ENCODE measurements around the gene CFTR.

The CFTR gene

DNA sequence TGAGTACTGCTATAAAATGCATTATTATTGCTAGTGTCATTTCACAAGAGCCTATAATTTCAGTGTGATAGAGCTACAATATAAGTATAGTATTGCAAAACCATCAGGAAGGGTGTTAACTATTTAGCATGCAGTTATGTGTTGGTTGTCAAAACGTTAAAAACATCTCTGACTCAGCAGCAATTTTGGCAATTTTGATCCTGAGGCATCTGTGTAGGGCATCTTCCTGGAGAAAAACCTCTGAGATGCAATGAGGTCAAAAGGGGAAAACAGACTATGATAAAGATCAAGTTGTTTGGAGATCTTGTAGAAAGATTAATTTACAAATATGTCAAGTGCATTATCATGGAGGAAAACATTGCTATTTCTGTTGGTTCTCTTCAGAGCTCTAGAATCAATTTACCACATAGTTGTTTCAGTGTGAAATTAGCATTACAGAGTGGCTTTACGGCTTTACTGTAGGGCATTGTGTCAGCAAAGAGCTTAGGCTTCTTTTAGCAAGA lies 5.3 kb downstream of the CFTR start:
- DNase-seq, result no peak
- no peak overlapping the region for H3K27ac ChIP-seq
- peaks cover 0 to 5% of the 10 kb centered on the region in 2 donors for H3K27me3 ChIP-seq
- no peaks in the 10 kb centered on the region for H3K9me3 ChIP-seq
- peaks cover 0 to 2% (median 0%) of the 10 kb centered on the region in 4 donors for H3K4me1 ChIP-seq
- TF ChIP-seq CTCF (IDR thresholded peaks at IDR 0.05), result no peak
- no peaks in the 10 kb centered on the region for H3K36me3 ChIP-seq
- no peak overlapping the region for H3K4me3 ChIP-seq
- intact Hi-C loops (cut with DNase I; ENCODE audit: low total_unique reads), result no loop called here

- Histone ChIP-seq H3K27ac (no peak overlapping the region), H3K4me1 (no peaks in the 10 kb centered on the region), H3K36me3 (no peaks in the 10 kb centered on the region), H3K27me3 (peaks cover 0 to 5% of the 10 kb centered on the region in 2 donors), H3K9me3 (no peaks in the 10 kb centered on the region), H3K4me3 (no peak overlapping the region)
- DNase-seq, result no peak
- no peak for TF ChIP-seq CTCF (IDR thresholded peaks at IDR 0.05)
- intact Hi-C loops (cut with DNase I; ENCODE audit: low total_unique reads), result no loop called here
Observed at GRCh38 chr7:117489016-117489415, 9.2 kb downstream of the CFTR start.

- intact Hi-C loops (cut with DNase I; ENCODE audit: low total_unique reads), result no loop called here
- no peaks in the 10 kb centered on the region for H3K4me1 ChIP-seq
- TF ChIP-seq CTCF (IDR thresholded peaks at IDR 0.05), result no peak
- DNase-seq, result no peak
- H3K27me3 ChIP-seq, result peaks cover 0 to 3% of the 10 kb centered on the region in 2 donors
- H3K4me3 ChIP-seq, result no peak overlapping the region
- H3K9me3 ChIP-seq, result no peaks in the 10 kb centered on the region
- no peak overlapping the region for H3K27ac ChIP-seq
- no peaks in the 10 kb centered on the region for H3K36me3 ChIP-seq
Observed at GRCh38 chr7:117489430-117489829, 9.6 kb downstream of the CFTR start.

DNA sequence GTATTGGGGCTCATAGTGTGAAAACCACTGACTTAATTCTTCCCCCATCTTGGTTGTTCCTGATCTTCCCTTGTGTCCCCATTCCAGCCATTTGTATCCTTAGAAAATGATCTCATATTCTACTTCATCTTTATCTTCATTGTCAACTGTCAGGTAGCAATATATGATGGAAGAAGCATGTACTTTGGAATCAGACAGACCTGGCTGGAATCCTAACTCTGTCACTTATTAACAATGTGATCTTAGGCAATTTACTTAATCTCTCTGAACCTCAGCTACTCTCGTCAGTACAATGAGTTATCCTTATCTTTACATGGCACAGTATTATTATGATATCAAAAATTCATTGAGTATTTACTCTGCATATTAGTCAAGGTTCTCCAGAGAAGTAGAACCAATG lies 10.1 kb downstream of the CFTR start:
- peaks cover 0 to 3% of the 10 kb centered on the region in 2 donors for H3K27me3 ChIP-seq
- no peaks in the 10 kb centered on the region for H3K36me3 ChIP-seq
- H3K4me1 ChIP-seq, result no peaks in the 10 kb centered on the region
- TF ChIP-seq CTCF (IDR thresholded peaks at IDR 0.05), result no peak
- no peak overlapping the region for H3K4me3 ChIP-seq
- intact Hi-C loops (cut with DNase I; ENCODE audit: low total_unique reads), result no loop called here
- no peaks in the 10 kb centered on the region for H3K9me3 ChIP-seq
- no peak for DNase-seq
- no peak overlapping the region for H3K27ac ChIP-seq

GRCh38 chr7:117492649-117493048 lies 12.8 kb downstream of the CFTR start:
- Histone ChIP-seq H3K27me3 (no peaks in the 10 kb centered on the region), H3K27ac (no peak overlapping the region), H3K9me3 (no peaks in the 10 kb centered on the region), H3K4me3 (no peak overlapping the region), H3K36me3 (no peaks in the 10 kb centered on the region), H3K4me1 (no peaks in the 10 kb centered on the region)
- TF ChIP-seq CTCF (IDR thresholded peaks at IDR 0.05), result no peak
- no peak for DNase-seq
- intact Hi-C loops (cut with DNase I; ENCODE audit: low total_unique reads), result no loop called here

DNA sequence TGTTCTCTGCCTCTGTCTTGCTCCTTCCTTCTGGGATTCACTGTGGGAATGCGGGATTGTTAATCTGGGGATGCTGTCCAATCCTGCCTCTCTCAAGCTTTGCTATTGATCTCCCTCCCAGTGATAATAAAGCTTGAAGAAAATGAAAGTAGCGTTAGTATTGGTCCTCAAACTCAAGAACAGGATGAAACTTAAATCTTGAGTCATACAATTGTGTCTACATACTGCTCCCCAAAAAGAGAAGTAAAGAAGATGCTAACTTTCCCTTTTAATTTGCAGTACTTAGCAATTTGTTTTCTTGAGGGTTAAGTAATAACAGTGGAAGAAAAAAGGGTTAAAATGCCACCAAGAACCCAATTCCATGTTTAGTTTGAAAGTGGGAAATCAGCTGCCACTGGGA lies 13.6 kb downstream of the CFTR start:
- no peak overlapping the region for H3K27ac ChIP-seq
- no peak for TF ChIP-seq CTCF (IDR thresholded peaks at IDR 0.05)
- intact Hi-C loops (cut with DNase I; ENCODE audit: low total_unique reads), result no loop called here
- no peaks in the 10 kb centered on the region for H3K9me3 ChIP-seq
- H3K4me1 ChIP-seq, result no peaks in the 10 kb centered on the region
- no peak for DNase-seq
- no peaks in the 10 kb centered on the region for H3K27me3 ChIP-seq
- no peaks in the 10 kb centered on the region for H3K36me3 ChIP-seq
- H3K4me3 ChIP-seq, result no peak overlapping the region
